Measurements from ENCODE around the gene ANKS1B.

GRCh38 chr12:99974146-99974545 lies 10.6 kb downstream of the ANKS1B start:
- TF ChIP-seq MAX (IDR thresholded peaks at IDR 0.05) (no peak), CTCF (IDR thresholded peaks at IDR 0.05; ENCODE audit: low read depth, low read length, missing input control) (no peak), REST (IDR thresholded peaks at IDR 0.05) (no peak), SP1 (IDR thresholded peaks at IDR 0.05) (no peak), TAF1 (conservative IDR thresholded peaks at IDR 0.05) (no peak), HNF4G (IDR thresholded peaks at IDR 0.05) (no peak)
